H1 (cell line): ENCODE data around the gene ASXL1. TPM values are rescaled to one million over a fixed set of nuclear protein-coding genes. Genes with fewer than 3 reads are reported as not detected.

Source experiments
- CTCF ChIA-PET: fragments of 300-600 bp; sonication (Branson Sonifier 250); formaldehyde crosslinking; loops from one replicate; lab custom pipeline; 2021; ENCODE audit not compliant: partially characterized antibody; lab: Charles Lee
- POLR2A ChIA-PET: fragments of 300-600 bp; sonication (Branson Sonifier 250); formaldehyde crosslinking; loops from one replicate; lab custom pipeline; 2021; ENCODE audit warnings: inconsistent platforms; ENCODE audit not compliant: partially characterized antibody; lab: Charles Lee
- DNase-seq, 2 experiments: peaks; one replicate each; pipeline versions ENCODE4 v3.0.0 to v3.0.0-alpha.2; 2010 to 2022; ENCODE audit warnings: low spot score in 2 of 2, low read depth in 1 of 2, mixed read lengths in 1 of 2
- FAIRE-seq: peaks from 2 replicates; lab custom pipeline; 2011; peaks lifted over from hg19 to GRCh38; lab: Jason Lieb, UNC
- H2AFZ ChIP-seq: 2 replicates; pipeline ENCODE4 v1.8.1; 2012; ENCODE audit warnings: low read length, inconsistent platforms
- H2AK5ac ChIP-seq: 2 replicates; pipeline ENCODE4 v1.6.1; 2013; ENCODE audit warnings: low read depth, low read length
- H2BK120ac ChIP-seq: replicated peaks from 2 replicates; pipeline ENCODE3; 2013; ENCODE audit warnings: low read depth, low read length, inconsistent platforms
- H2BK12ac ChIP-seq: 2 replicates; pipeline ENCODE4 v1.6.1; 2013; ENCODE audit warnings: low read depth, low read length
- H2BK15ac ChIP-seq: 2 replicates; pipeline ENCODE4 v1.6.1; 2013; ENCODE audit warnings: low read length
- H2BK20ac ChIP-seq: 2 replicates; pipeline ENCODE4 v1.6.1; 2013; ENCODE audit warnings: low read length
- H2BK5ac ChIP-seq: 2 replicates; pipeline ENCODE4 v1.6.1; 2013; ENCODE audit warnings: low read depth, low read length
- H3K14ac ChIP-seq: 2 replicates; pipeline ENCODE4 v1.6.1; 2013; ENCODE audit warnings: inconsistent platforms; ENCODE audit not compliant: insufficient read length
- H3K18ac ChIP-seq: 2 replicates; pipeline ENCODE4 v1.6.1; 2013; ENCODE audit warnings: low read length; ENCODE audit errors: extremely low read depth
- H3K23ac ChIP-seq: 2 replicates; pipeline ENCODE4 v1.6.1; 2013; ENCODE audit warnings: inconsistent platforms; ENCODE audit not compliant: insufficient read length
- H3K23me2 ChIP-seq: 2 replicates; pipeline ENCODE4 v1.6.1; 2013; ENCODE audit warnings: low read depth, low read length
- H3K27ac ChIP-seq: 2 replicates; pipeline ENCODE4 v1.6.1; 2011; ENCODE audit warnings: low read depth, low read length, inconsistent platforms
- H3K27me3 ChIP-seq, 4 experiments: replicated peaks in 1 of 4; 1 replicate in 1 of 4; 2 replicates in 3 of 4; pipeline versions ENCODE4 v1.6.1 to v1.8.1; 2011 to 2013; ENCODE audit warnings: low read length in 3 of 4, mild to moderate bottlenecking in 3 of 4, inconsistent platforms in 2 of 4, mixed read lengths in 2 of 4, moderate library complexity in 1 of 4; ENCODE audit not compliant: control insufficient read depth in 3 of 4, insufficient read depth in 3 of 4; ENCODE audit errors: extremely low read depth in 1 of 4
- H3K36me3 ChIP-seq, 4 experiments: 2 replicates each; pipeline versions ENCODE4 v1.6.1 to v1.8.1; 2011 to 2013; ENCODE audit warnings: mild to moderate bottlenecking in 4 of 4, low read length in 3 of 4, moderate library complexity in 2 of 4, control low read depth in 1 of 4, inconsistent platforms in 1 of 4; ENCODE audit not compliant: insufficient read depth in 4 of 4, control insufficient read depth in 2 of 4
- H3K4ac ChIP-seq: replicated peaks from 2 replicates; pipeline ENCODE3; 2013; ENCODE audit warnings: low read length, low read depth, mixed read lengths, inconsistent platforms; ENCODE audit not compliant: insufficient read length
- H3K4me1 ChIP-seq, 4 experiments: replicated peaks in 1 of 4; 1 replicate in 1 of 4; 2 replicates in 3 of 4; pipeline versions ENCODE4 v1.6.1 to v1.8.1; 2011 to 2013; ENCODE audit warnings: low read length in 3 of 4, inconsistent platforms in 2 of 4, mixed read lengths in 1 of 4; ENCODE audit not compliant: insufficient read depth in 4 of 4, control insufficient read depth in 3 of 4
- H3K4me2 ChIP-seq, 2 experiments: 2 replicates each; pipeline versions ENCODE4 v1.6.1 to v1.8.1; 2011 to 2013; ENCODE audit warnings: low read depth in 2 of 2, low read length in 2 of 2, control low read depth in 1 of 2, inconsistent platforms in 1 of 2, mild to moderate bottlenecking in 1 of 2; ENCODE audit not compliant: insufficient read depth in 1 of 2
- H3K4me3 ChIP-seq, 4 experiments: fragments of 200-600, 300-600 bp in 1 of 4; sonication (generic), shearing (Covaris generic), sonication (Bioruptor Twin) in 1 of 4; 2 replicates each; pipeline versions ENCODE4 v1.5.1 to v1.8.1; 2011 to 2016; ENCODE audit warnings: low read length in 4 of 4, low read depth in 3 of 4, control low read depth in 2 of 4, inconsistent platforms in 2 of 4, mild to moderate bottlenecking in 2 of 4, mixed read lengths in 1 of 4, moderate library complexity in 1 of 4; ENCODE audit not compliant: insufficient read depth in 2 of 4; ENCODE audit errors: extremely low read depth in 1 of 4
- H3K56ac ChIP-seq: replicated peaks from 2 replicates; pipeline ENCODE3; 2013; ENCODE audit warnings: low read depth, mild to moderate bottlenecking, mixed read lengths, low read length, inconsistent platforms; ENCODE audit not compliant: insufficient read length
- H3K79me1 ChIP-seq: 2 replicates; pipeline ENCODE4 v1.6.1; 2013; ENCODE audit warnings: low read depth, low read length, control low read depth
- H3K79me2 ChIP-seq, 2 experiments: 2 replicates each; pipeline versions ENCODE4 v1.6.1 to v1.8.1; 2012 to 2013; ENCODE audit warnings: low read length in 2 of 2, mild to moderate bottlenecking in 2 of 2, inconsistent platforms in 1 of 2; ENCODE audit not compliant: insufficient read depth in 2 of 2, control insufficient read depth in 1 of 2
- H3K9ac ChIP-seq, 4 experiments: replicated peaks in 1 of 4; 1 replicate in 1 of 4; 2 replicates in 3 of 4; pipeline versions ENCODE4 v1.6.1 to v1.8.1; 2011 to 2013; ENCODE audit warnings: low read depth in 3 of 4, low read length in 3 of 4, control low read depth in 2 of 4, mild to moderate bottlenecking in 2 of 4, moderate library complexity in 2 of 4, inconsistent platforms in 1 of 4; ENCODE audit errors: extremely low read depth in 1 of 4
- H3K9me3 ChIP-seq, 2 experiments: 2 replicates each; pipeline versions ENCODE4 v1.6.1 to v1.8.1; 2012 to 2013; ENCODE audit warnings: mild to moderate bottlenecking in 2 of 2, moderate library complexity in 2 of 2, control low read depth in 1 of 2, inconsistent platforms in 1 of 2, low read depth in 1 of 2, low read length in 1 of 2, mixed read lengths in 1 of 2; ENCODE audit not compliant: insufficient read depth in 2 of 2
- H4K20me1 ChIP-seq, 2 experiments: replicated peaks in 1 of 2; 2 replicates each; pipeline versions ENCODE3 to v1.8.1; 2011 to 2013; ENCODE audit warnings: inconsistent platforms in 2 of 2, low read length in 2 of 2, mild to moderate bottlenecking in 1 of 2; ENCODE audit not compliant: insufficient read depth in 2 of 2, control insufficient read depth in 1 of 2
- H4K5ac ChIP-seq: 2 replicates; pipeline ENCODE4 v1.6.1; 2013; ENCODE audit warnings: low read length, low read depth, mixed read lengths, inconsistent platforms; ENCODE audit not compliant: insufficient read length
- H4K8ac ChIP-seq: 2 replicates; pipeline ENCODE4 v1.8.0; 2013; ENCODE audit warnings: mild to moderate bottlenecking, moderate library complexity, low read length, inconsistent platforms; ENCODE audit not compliant: insufficient read depth; ENCODE audit errors: extremely low read depth
- H4K91ac ChIP-seq: replicated peaks from 2 replicates; pipeline ENCODE3; 2013; ENCODE audit warnings: low read length, mixed read lengths, inconsistent platforms; ENCODE audit not compliant: insufficient read length
- KDM4A ChIP-seq: IDR thresholded peaks from one replicate; pipeline ENCODE4 v1.7.1; 2012; ENCODE audit warnings: low read depth, mild to moderate bottlenecking, moderate library complexity, low read length, inconsistent platforms; ENCODE audit not compliant: severe bottlenecking
- RAD21 ChIP-seq, 2 experiments: IDR thresholded peaks in 1 of 2; conservative IDR thresholded peaks in 1 of 2; 2 replicates each; pipeline ENCODE4 v1.6.1; 2011; ENCODE audit warnings: low read depth in 2 of 2, low read length in 2 of 2, improper control_type of control experiment in 1 of 2, inconsistent platforms in 1 of 2, mild to moderate bottlenecking in 1 of 2, moderate library complexity in 1 of 2
- SP1 ChIP-seq: IDR thresholded peaks from 2 replicates; pipeline ENCODE4 v1.6.1; 2011; ENCODE audit warnings: low read depth, low read length
- WGBS, 2 experiments: shearing (Covaris generic) in 1 of 2; methylation state at CpG; one replicate each; pipeline versions ENCODE4 v1.1.6 to v1.1.7; 2013 to 2015; ENCODE audit warnings: low lambda C conversion rate in 2 of 2, mixed read lengths in 2 of 2, inconsistent platforms in 1 of 2, low coverage in 1 of 2, missing lambda C conversion rate in 1 of 2; ENCODE audit not compliant: insufficient replicate concordance in 2 of 2, insufficient coverage in 1 of 2, insufficient read length in 1 of 2; ENCODE audit errors: extremely low coverage in 1 of 2, missing lambda C conversion rate in 1 of 2; 5-methylcytosine and 5-hydroxymethylcytosine counted together
- polyA plus RNA-seq, 7 experiments: library from polyadenylated mRNA; depleted of rRNA in 3 of 7; stranded (reverse) in 5 of 7; unstranded in 2 of 7; fragments of >200 nt in 5 of 7; fragments of 200-250 nt in 2 of 7; gene quantifications; 1 replicate in 5 of 7; 2 replicates in 1 of 7; 4 replicates in 1 of 7; pipeline versions ENCODE4 v1.2.1 to v1.2.3, GENCODE V29; 2011 to 2013; ENCODE audit warnings: missing spikeins in 2 of 7, mixed read lengths in 2 of 7
- total RNA-seq: library from RNA; stranded (reverse); fragmentation: NEBNext Ultra II Directional; extraction: Animal tissue kit (Norgen Biotek cat#: 25700); gene quantifications from 2 replicates; pipeline ENCODE4 v1.2.1, GENCODE V29; 2021

ASXL1 gene
- total and polyA plus RNA-seq, 2 of the 8 experiments (the other 6 are each of a cell fraction or from before 2014, with no cell fraction given) = 10.6 to 26.5 TPM

DNA sequence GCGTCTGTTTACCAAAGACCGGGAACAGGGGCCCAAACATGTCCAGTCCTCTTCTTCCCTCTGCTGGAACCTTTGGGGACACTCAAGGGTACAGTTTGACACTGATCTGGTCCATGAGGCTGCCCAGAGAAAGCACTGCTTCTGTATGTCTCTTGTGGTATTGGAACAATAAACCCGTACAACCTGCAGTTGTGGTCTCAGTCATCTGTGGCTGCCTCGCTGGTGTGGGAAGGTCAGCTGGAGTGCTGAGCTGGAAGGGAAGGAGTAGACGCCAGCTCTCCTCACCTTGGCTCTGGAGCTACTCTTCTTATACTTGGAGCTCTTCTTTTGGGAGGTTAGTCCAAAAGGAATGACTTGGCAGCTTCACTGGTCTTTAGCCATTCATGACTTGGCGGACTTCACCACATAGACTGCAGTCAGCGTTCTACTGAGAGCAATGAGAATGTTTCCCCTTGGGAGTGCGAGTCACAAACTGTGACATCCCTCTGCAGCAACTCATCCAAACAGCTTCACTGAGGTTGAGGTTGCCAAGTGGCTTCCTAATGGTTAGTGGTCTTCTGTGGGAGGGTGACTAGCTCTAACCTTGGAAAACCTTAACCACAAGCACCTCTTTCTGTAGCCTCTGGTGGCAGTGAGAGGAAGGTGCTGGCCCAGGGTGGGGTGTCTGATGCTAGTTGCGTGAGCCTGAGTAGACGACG lies 81.2 kb downstream of the ASXL1 start:
- Histone ChIP-seq H3K56ac (no peak overlapping the region), H3K79me1 (no peaks in the 10 kb centered on the region; the same call in 1 of the 2 replicates), H3K27me3 (no peaks in the 10 kb centered on the region), H2BK5ac (no peak overlapping the region), H3K23ac (no peak overlapping the region), H3K9me3 (no peaks in the 10 kb centered on the region), H3K14ac (no peak overlapping the region), H3K23me2 (no peaks in the 10 kb centered on the region), H3K27ac (no peak overlapping the region), H3K4me1 (peaks cover 0 to 3% (median 0%) of the 10 kb centered on the region in 4 experiments; a peak in 1 of 7 replicates), H3K36me3 (peaks cover 3 to 22% (median 14%) of the 10 kb centered on the region in 4 experiments; a peak in 5 of 8 replicates), H4K91ac (no peak overlapping the region), H3K9ac (no peak overlapping the region), H3K4ac (no peak overlapping the region), H4K20me1 (peaks cover 2 to 9% of the 10 kb centered on the region in 2 experiments), H3K18ac (no peak overlapping the region), H2AK5ac (no peak overlapping the region), H2AFZ (no peak overlapping the region), H2BK15ac (no peak overlapping the region), H2BK20ac (no peak overlapping the region), H4K8ac (no peak overlapping the region), H4K5ac (no peak overlapping the region), H2BK120ac (no peak overlapping the region), H3K79me2 (no peaks in the 10 kb centered on the region), H3K4me3 (no peak overlapping the region), H2BK12ac (no peak overlapping the region), H3K4me2 (no peak overlapping the region)
- no peak for DNase-seq
- FAIRE-seq = no peak
- 93% methylated on average over 10 of the region's 11 CpGs; no CpG with 5 or more reads in 1 of the 2 experiments for WGBS, 2 experiments
- ChIA-PET POLR2A (no interaction called here), CTCF (interaction anchor here (0.7 to 1.4 kb wide), 7 partner anchors 9 to 339 kb away, joined by 3 to 6 read pairs (median 4); no protein-coding TSS in a partner anchor)
- TF ChIP-seq SP1 = no peak
- TF ChIP-seq KDM4A = no peak
- TF ChIP-seq RAD21 (IDR thresholded peaks at IDR 0.05 in 1 of 2, conservative IDR thresholded peaks at IDR 0.05 in 1 of 2; ENCODE audit: low read depth in 2 of 2, low read length in 2 of 2) = peak; percentile 22 to 37; a peak in 3 of 4 replicates
